HAP-1 (cell line): Measurements from ENCODE around the gene TBCC.

Experiments used
- DNase-seq, 2 experiments: peaks; one replicate each; pipeline ENCODE4 v3.0.0-alpha.2; 2016 to 2020; ENCODE audit warnings: low spot score in 2 of 2
- H3K27me3 ChIP-seq: fragments of 250-450 bp; sonication (Bioruptor Pico); 2 replicates; pipeline ENCODE4 v1.5.1; 2020; ENCODE audit warnings: low read depth, mild to moderate bottlenecking, moderate library complexity
- H3K36me3 ChIP-seq: fragments of 250-450 bp; sonication (Bioruptor Pico); replicated peaks from 2 replicates; pipeline ENCODE4 v1.5.1; 2020; ENCODE audit warnings: mild to moderate bottlenecking
- H3K4me1 ChIP-seq: fragments of 250-450 bp; sonication (Bioruptor Pico); 2 replicates; pipeline ENCODE4 v1.5.1; 2020; ENCODE audit warnings: mild to moderate bottlenecking
- H3K4me3 ChIP-seq: fragments of 250-450 bp; sonication (Bioruptor Pico); 2 replicates; pipeline ENCODE4 v1.5.1; 2020; ENCODE audit warnings: mild to moderate bottlenecking, moderate library complexity
- H3K9me3 ChIP-seq: fragments of 250-450 bp; sonication (Bioruptor Pico); 2 replicates; pipeline ENCODE4 v1.5.1; 2020; ENCODE audit warnings: mild to moderate bottlenecking, moderate library complexity
- in situ Hi-C: fragments of 300-500 bp; cut with MboI; formaldehyde crosslinking; loops from 3 replicates; pipeline ENCODE4 v1.14.3; 2020; ENCODE audit warnings: low sequenced_read_pairs, inconsistent platforms, mixed read lengths

The TBCC gene

DNA sequence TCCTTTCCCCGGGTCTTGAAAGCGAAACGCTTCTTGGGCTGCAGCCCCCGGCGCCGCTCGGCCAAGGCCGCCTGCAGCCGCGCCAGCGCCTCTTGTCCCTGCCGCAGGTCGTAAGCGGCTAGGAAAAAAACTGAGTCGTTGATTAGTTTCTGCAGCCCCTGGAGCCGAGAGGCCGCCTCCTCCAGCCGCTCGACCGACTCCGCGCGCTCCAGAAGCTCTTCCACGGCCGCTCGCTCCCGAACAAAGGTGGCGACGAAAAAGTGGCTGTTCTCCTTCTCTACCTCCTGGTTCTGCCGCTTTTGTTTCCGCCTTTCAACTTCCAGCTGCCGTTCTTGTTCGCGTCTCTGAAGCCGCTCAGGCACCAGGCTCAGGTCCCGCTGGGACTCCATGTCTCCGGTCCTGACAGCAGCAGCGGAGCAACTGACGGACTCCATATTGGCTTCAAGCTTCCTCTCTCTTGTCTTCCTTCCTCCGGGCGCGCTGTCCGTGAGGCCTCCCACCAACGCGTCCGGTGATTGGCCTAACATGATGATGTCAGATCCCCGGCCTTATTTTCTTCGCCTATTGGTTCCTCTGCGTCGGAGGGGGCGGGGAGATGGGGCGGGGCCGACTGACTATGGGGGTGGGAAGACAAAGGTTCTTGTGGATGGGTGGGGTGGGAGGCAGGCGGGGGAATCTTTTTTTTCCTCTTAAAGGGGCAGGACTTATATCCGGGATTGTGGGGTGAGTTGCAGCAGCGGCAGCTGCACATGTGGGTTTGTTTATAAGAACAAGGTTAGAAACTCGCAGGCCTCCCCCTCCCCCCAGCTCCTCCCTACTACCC is at the start of gene TBCC:
TBCC (minus strand) TSS at position 464 of the 823 bp plus-strand sequence; CDS start at position 434, 30 bp downstream.
- H3K9me3 ChIP-seq, result no peaks in the 10 kb centered on the region
- H3K36me3 ChIP-seq, result no peaks in the 10 kb centered on the region
- DNase-seq, result peak; percentile 96 to 100
- peak within 1 kb of the TSS; percentile 96 for H3K4me3 ChIP-seq
- H3K4me1 ChIP-seq, result peaks cover 18% of the 10 kb centered on the region
- in situ Hi-C loops, result loop anchor here (25.0 kb wide), 1 partner anchor 141 kb away; the partner anchor contains the start of gene RPL7L1
- no peaks in the 10 kb centered on the region for H3K27me3 ChIP-seq

- Histone ChIP-seq H3K27me3 (no peaks in the 10 kb centered on the region), H3K9me3 (no peaks in the 10 kb centered on the region), H3K36me3 (no peaks in the 10 kb centered on the region), H3K4me3 (no peak overlapping the region), H3K4me1 (no peaks in the 10 kb centered on the region)
- in situ Hi-C loops, result no loop called here
- no peak for DNase-seq
Observed at GRCh38 chr6:42795651-42796050, 49.7 kb upstream of the TBCC start.

- no peak for DNase-seq
- Histone ChIP-seq H3K4me1 (peaks cover 7% of the 10 kb centered on the region), H3K4me3 (no peak overlapping the region), H3K9me3 (no peaks in the 10 kb centered on the region), H3K27me3 (no peaks in the 10 kb centered on the region), H3K36me3 (no peaks in the 10 kb centered on the region)
- in situ Hi-C loops, result no loop called here
Observed at GRCh38 chr6:42791706-42792320, 45.9 kb upstream of the TBCC start.

- H3K4me1 ChIP-seq, result peaks cover 14% of the 10 kb centered on the region
- in situ Hi-C loops, result no loop called here
- H3K9me3 ChIP-seq, result no peaks in the 10 kb centered on the region
- H3K27me3 ChIP-seq, result no peaks in the 10 kb centered on the region
- no peak overlapping the region for H3K4me3 ChIP-seq
- H3K36me3 ChIP-seq, result no peaks in the 10 kb centered on the region
- DNase-seq, result no peak
Observed at GRCh38 chr6:42790549-42791181, 44.8 kb upstream of the TBCC start.

- Histone ChIP-seq H3K9me3 (no peaks in the 10 kb centered on the region), H3K27me3 (no peaks in the 10 kb centered on the region), H3K4me1 (peaks cover 20% of the 10 kb centered on the region), H3K36me3 (no peaks in the 10 kb centered on the region), H3K4me3 (no peak overlapping the region)
- DNase-seq, result no peak
- in situ Hi-C loops, result no loop called here
Observed at GRCh38 chr6:42788671-42789070, 42.8 kb upstream of the TBCC start.

- Histone ChIP-seq H3K4me3 (no peak overlapping the region), H3K4me1 (peaks cover 20% of the 10 kb centered on the region), H3K36me3 (no peaks in the 10 kb centered on the region), H3K27me3 (no peaks in the 10 kb centered on the region), H3K9me3 (no peaks in the 10 kb centered on the region)
- in situ Hi-C loops, result no loop called here
- DNase-seq, result no peak
Observed at GRCh38 chr6:42787063-42787472, 41.2 kb upstream of the TBCC start.

- no peaks in the 10 kb centered on the region for H3K36me3 ChIP-seq
- in situ Hi-C loops, result no loop called here
- H3K27me3 ChIP-seq, result no peaks in the 10 kb centered on the region
- peaks cover 20% of the 10 kb centered on the region for H3K4me1 ChIP-seq
- DNase-seq, result no peak
- H3K4me3 ChIP-seq, result no peak overlapping the region
- H3K9me3 ChIP-seq, result no peaks in the 10 kb centered on the region
Observed at GRCh38 chr6:42786525-42786985, 40.7 kb upstream of the TBCC start.

DNA sequence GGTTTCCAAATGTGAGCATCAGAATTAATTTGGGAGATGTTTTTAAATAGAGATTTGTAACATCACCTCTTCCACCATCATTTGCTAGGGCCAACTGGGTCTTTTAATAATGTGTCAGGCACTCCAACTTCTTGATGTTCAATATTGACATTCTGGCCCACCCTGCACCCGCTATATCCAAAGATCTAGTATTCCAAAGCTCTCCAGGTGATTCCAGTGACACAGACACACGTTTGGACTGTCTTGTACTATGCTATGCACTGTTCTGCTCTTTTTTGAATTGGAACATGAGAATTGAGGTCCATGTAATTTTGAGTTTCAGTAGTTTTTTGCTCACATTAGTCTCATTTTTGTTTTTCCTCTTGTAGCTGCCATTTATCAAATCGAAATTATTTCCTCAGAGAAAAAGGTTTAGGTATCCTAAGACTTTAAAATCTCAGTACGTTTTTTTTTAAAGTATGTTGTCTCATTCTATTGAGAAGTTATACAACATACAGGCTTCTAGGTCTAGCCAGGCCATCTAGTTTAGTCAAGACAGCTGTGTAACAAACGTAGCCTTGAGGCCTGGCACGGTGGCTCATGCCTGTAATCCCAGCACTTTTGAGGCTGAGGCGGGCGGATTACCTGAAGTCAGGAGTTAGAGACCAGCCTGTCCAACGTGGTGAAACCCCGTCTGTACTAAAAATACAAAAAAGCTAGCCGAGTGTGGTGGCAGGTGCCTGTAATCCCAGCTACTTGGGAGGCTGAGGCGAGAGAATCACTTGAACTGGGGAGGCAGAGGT is 39.0 kb upstream of the TBCC start:
- H3K4me1 ChIP-seq, result peaks cover 24% of the 10 kb centered on the region
- no peaks in the 10 kb centered on the region for H3K9me3 ChIP-seq
- peak overlapping the region; percentile 74 for H3K4me3 ChIP-seq
- no peaks in the 10 kb centered on the region for H3K36me3 ChIP-seq
- in situ Hi-C loops, result no loop called here
- no peaks in the 10 kb centered on the region for H3K27me3 ChIP-seq
- no peak for DNase-seq

DNA sequence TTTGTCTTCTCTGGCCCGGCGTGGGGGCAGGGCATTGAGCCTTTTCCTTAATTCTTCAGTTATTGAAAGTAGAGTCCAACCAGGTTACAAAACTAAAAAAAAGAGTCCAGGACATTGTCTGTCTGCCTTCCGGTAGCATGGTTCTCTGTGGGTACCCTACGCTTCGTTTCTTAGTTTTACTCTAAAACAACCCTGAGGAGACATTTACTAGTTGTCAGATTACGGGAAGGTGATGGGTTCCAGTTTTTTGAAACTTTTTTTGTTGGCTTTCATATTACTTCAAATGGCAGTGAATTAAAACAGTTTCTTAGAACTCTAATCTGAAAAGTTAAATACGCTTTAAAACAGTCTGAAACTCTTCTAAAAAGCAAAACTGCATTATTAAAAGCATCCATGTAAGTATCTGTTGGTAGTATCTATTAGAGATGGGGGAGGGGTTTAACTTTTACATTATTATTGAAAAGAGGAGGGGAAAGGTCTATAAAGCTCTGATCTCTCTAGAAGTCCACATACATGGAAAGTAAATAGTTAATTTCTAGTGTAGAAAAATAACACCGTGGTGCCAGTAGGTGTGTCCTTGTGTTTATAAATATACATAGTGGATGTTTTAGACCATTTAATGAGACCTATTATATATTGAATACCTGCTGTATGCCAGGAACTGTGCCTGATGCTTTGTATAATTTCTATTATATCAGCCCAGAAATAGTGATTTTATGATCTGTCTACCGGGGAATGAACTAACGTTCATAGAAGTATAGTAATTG is 38.2 kb upstream of the TBCC start:
- in situ Hi-C loops, result no loop called here

GRCh38 chr6:42783177-42783875 is 37.4 kb upstream of the TBCC start:
- Histone ChIP-seq H3K36me3 (no peaks in the 10 kb centered on the region), H3K4me1 (peaks cover 21% of the 10 kb centered on the region), H3K27me3 (no peaks in the 10 kb centered on the region), H3K4me3 (peak overlapping the region; percentile 74), H3K9me3 (no peaks in the 10 kb centered on the region)
- peak; percentile 25 to 76 for DNase-seq
- in situ Hi-C loops, result no loop called here

More for the DNA sequence above, 38.2 kb upstream of the TBCC start:
- Histone ChIP-seq H3K27me3 (no peaks in the 10 kb centered on the region), H3K4me3 (peak overlapping the region; percentile 74), H3K9me3 (no peaks in the 10 kb centered on the region), H3K4me1 (peaks cover 21% of the 10 kb centered on the region), H3K36me3 (no peaks in the 10 kb centered on the region)
- DNase-seq, result peak in 1 of 2 experiments; percentile 37

GRCh38 chr6:42782689-42783176 is 36.8 kb upstream of the TBCC start:
- in situ Hi-C loops, result no loop called here
- no peaks in the 10 kb centered on the region for H3K9me3 ChIP-seq
- H3K4me3 ChIP-seq, result peak overlapping the region; percentile 74
- peaks cover 21% of the 10 kb centered on the region for H3K4me1 ChIP-seq
- peak; percentile 87 to 89 for DNase-seq
- no peaks in the 10 kb centered on the region for H3K27me3 ChIP-seq
- H3K36me3 ChIP-seq, result no peaks in the 10 kb centered on the region
